ENCODE measurements around the gene PHOX2A.

- TF ChIP-seq POLR2A (IDR thresholded peaks at IDR 0.05) (no peak), CTCF (IDR thresholded peaks at IDR 0.05 in 8 of 11, conservative IDR thresholded peaks at IDR 0.05 in 3 of 11) (no peak)
Measured at GRCh38 chr11:72189455-72190250, 54.3 kb downstream of the PHOX2A start.

Data from spleen (tissue), 7 donors.